Fibroblast of skin of left quadriceps (primary cell): ENCODE results near the gene SHLD1.
"Not testable (repeated sequence)": the region's sequence is repeated elsewhere in the genome, so short reads cannot be mapped to it uniquely, and the experiment has no call there.

Source experiments
- DNase-seq, 2 experiments: peaks; one replicate each; pipeline ENCODE4 v3.0.0-alpha.2; 2013; ENCODE audit warnings: low read depth in 2 of 2

The SHLD1 gene, protein sequence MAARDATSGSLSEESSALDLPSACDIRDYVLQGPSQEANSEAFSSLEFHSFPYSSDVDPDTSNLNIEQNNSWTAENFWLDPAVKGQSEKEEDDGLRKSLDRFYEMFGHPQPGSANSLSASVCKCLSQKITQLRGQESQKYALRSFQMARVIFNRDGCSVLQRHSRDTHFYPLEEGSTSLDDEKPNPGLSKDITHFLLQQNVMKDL

DNA sequence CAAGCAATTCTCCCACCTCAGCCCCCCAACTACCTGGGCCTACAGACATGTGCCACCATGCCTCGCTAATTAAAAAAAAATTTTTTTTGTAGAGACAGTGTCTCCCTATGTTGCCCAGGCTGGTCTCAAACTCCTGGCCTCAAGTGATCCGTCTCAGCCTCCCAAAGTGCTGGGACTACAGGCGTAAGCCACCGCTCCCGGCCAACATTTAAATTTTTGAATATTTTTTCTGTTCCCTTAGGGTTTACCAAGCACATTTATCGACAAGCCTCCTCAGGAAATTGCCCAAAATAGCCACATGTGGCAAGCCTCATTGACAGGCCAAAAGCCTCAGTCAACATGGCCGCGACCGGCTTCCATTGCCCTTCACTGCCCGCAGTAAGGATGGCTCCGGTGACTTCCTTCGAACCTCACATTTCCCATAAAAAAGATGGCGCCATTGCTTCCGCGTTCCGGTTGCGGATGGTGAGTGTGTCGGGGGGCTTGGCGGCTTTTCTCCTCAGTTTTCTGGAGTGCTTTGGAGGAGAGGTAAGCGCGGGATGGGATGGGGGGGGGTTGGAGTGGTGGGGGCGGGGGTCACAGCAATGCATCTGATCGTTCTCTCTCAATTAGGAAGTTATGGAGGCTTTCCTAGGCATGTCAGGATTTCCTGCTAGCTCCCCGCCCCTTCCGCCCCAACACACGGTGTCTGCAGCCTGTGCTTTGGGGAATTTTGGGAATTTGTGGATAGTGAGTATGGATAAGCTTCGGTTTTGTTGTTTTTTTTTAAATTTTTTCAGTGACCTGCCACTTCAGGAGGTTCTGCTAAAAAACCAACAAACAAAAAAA lies at the start of gene SHLD1:
Gene SHLD1 (plus strand): TSS at position 450 of the 828 bp plus-strand sequence. CDS start 22,465 bp downstream, outside the sequence.
- DNase-seq: peak; percentile 80 to 81

GRCh38 chr20:5702339-5702738 lies 47.9 kb upstream of the SHLD1 start:
- DNase-seq: not testable (repeated sequence)

GRCh38 chr20:5703681-5704101 lies 46.5 kb upstream of the SHLD1 start:
- DNase-seq: no peak

- no peak for DNase-seq
Observed at GRCh38 chr20:5705827-5706226, 44.4 kb upstream of the SHLD1 start.

- no peak for DNase-seq
Observed at GRCh38 chr20:5706797-5707196, 43.4 kb upstream of the SHLD1 start.

DNA sequence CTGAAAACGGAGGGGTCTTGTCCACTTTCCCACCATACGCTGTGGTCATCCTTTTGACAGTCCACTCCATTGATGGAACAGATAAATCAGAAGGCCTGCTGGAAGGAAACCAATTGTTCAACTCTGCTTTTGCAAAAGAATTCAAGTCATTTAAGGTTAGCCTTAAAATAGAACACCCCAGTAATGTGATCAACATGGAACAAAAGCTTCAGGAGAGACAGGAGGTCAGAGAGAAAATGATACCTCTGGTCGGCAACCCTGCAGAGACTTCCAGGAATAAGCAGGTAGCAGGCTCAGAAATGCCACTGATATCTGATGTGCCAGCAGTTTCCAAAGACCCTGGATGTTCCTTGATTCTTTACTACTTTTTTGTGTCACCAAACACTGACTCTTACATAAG lies 39.6 kb upstream of the SHLD1 start:
- DNase-seq: no peak

GRCh38 chr20:5714261-5715041 lies 35.8 kb upstream of the SHLD1 start:
- no peak for DNase-seq

GRCh38 chr20:5715071-5715841 lies 34.9 kb upstream of the SHLD1 start:
- no peak for DNase-seq

GRCh38 chr20:5716953-5717352 lies 33.2 kb upstream of the SHLD1 start:
- DNase-seq: no peak

GRCh38 chr20:5718896-5719595 lies 31.2 kb upstream of the SHLD1 start:
- DNase-seq: no peak

DNA sequence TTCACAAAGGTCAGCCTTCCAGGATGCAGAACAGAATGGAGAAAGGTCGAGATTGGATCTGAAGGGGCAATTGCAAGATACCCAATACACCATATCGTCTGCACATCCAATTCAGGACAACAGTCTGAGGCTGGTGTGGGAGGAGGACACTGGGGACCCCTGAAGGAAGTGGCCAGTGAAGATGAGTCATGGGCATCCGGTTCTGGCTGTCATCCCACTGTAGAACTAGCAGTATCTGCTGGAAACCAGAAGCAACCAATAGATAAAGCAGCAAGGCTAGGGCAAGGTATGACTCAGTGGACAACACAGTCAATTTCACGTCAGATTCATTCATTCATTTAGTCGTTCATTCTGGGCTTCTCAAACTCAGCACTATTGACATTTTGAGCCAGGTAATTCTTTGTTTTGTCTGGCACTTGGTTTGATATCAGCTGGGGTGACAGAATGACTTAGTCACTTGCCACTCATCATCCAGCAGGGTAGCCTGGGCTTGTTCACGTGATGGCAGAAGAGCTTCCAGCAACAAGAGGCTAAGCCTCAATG lies 30.3 kb upstream of the SHLD1 start:
- DNase-seq: no peak

- no peak for DNase-seq
Observed at GRCh38 chr20:5720696-5721095, 29.5 kb upstream of the SHLD1 start.

DNA sequence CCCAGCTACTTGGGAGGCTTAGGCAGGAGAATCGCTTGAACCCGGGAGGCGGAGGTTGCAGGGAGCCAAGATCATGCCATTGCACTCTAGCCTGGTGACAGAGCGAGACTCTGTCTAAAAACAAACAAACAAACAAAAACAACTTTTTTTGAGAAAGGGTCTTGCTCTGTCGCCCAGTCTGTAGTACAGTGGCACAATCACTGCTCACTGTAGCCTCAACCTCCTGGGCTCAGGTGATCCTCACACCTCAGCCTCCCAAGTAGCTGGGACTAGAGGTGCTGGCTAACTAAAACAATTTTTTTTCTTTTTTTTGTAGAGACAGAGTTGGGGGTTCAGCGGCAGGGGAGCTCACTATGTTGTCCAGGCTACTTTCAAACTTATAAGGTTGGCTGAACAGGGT lies 28.8 kb upstream of the SHLD1 start:
- DNase-seq: not testable (repeated sequence)

- no peak for DNase-seq
Observed at GRCh38 chr20:5722927-5723326, 27.3 kb upstream of the SHLD1 start.

GRCh38 chr20:5725183-5725463 lies 25.1 kb upstream of the SHLD1 start:
- DNase-seq: not testable (repeated sequence)

DNA sequence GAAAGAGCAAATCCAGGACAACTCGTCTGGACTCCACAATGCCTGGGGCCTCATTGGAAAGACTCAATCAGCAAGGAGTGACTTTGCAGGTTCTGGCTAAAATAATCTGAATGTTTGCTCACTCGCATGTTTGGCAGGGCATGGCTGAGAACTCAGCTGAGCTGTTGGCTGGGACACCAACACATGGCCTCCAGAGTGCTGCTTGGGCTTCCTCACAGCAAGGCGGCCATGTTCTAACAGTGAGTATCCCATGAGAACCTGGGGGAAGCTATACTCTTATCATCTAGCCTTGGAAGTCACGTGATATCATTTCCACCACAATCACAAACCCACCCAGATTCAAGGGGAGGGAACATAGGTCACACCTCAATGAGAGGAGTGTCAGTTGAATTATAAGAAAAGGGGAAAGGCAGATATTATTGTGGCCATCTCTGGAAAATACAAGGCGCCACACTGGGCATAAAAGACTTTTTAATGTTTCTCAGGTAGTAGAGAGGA lies 23.1 kb upstream of the SHLD1 start:
- DNase-seq: no peak

DNA sequence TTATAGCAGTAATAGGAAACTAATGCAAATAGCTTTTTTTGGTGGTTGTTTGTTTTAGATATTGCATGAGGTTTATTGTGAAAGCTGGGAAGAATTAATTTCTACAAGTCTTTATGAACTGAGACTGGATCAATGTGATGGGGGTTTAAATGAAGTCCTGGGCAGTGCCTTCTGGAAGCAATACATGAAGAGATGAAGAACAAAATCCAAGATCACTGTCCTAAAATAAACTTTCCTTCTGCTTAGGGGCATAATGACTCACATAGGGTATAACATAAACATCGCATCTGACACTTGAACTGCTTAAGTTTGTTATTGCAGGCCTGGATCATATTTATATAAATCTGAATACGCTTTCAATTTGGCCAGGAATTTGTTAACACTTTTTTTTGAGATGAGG lies 20.9 kb upstream of the SHLD1 start:
- DNase-seq: no peak

DNA sequence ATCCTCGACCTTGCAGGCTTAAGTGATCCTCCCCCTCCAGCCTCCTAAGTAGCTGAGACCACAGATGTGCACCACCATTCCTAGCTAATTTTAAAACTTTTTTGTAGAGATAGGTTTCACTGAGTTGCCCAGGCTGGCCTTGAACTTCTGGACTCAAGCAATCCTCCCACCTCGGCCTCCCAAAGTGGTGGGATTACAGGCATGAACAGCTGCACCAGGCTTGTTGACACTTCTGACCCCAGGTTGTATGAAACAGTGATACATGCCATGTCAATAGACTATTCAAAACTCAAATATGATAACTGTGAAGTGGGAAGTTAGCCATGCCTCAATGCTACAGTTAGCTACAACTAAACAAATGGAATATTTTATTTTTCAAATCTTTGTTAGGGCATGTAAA lies 20.1 kb upstream of the SHLD1 start:
- no peak for DNase-seq

- no peak for DNase-seq
Observed at GRCh38 chr20:5731753-5732366, 18.3 kb upstream of the SHLD1 start.

DNA sequence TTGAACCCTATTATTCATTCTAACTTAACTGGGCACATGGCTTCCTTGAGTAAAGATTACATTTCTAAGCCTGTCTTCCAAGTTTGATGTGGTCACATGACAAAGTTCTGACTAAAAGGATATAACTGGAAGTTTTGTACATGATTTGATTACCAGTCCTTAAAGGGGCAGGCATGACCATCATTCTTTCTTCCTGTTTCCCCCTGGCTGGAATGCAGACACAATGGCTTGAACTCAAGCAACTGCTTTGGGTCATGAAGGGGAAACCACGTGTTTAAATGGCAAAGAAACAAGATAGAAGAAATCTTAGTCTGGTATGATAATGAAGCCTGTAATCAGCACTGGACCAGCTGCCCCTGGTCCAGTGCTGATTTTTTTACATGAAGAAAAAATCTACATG lies 15.6 kb upstream of the SHLD1 start:
- DNase-seq: no peak
